CD4-positive, alpha-beta T cell treated with Interferon alpha-2 for 1 hour (primary cell): ENCODE measurements around the gene BRCA2.
A peak's percentile ranks its signal among the peaks of the same experiment; 100 is the strongest.

Experiments used
- DNase-seq, 2 donors: peaks; one replicate each; pipeline ENCODE4 v3.0.0-alpha.2; 2020 to 2022

BRCA2 gene

GRCh38 chr13:32384702-32385101 lies 69.4 kb downstream of the BRCA2 start:
- DNase-seq: no peak

- DNase-seq: no peak
Observed at GRCh38 chr13:32385410-32385809, 70.1 kb downstream of the BRCA2 start.

GRCh38 chr13:32390048-32390447 lies 74.7 kb downstream of the BRCA2 start:
- peak in 1 of 2 donors; percentile 41 for DNase-seq

GRCh38 chr13:32390484-32390883 lies 75.2 kb downstream of the BRCA2 start:
- no peak for DNase-seq

- no peak for DNase-seq
Observed at GRCh38 chr13:32391101-32391619, 75.9 kb downstream of the BRCA2 start.

GRCh38 chr13:32403108-32403507 lies 87.8 kb downstream of the BRCA2 start:
- DNase-seq: no peak

- no peak for DNase-seq
Observed at GRCh38 chr13:32407854-32408253, 92.5 kb downstream of the BRCA2 start.

- no peak for DNase-seq
Observed at GRCh38 chr13:32408296-32409000, 93.1 kb downstream of the BRCA2 start.

GRCh38 chr13:32409001-32409313 lies 93.6 kb downstream of the BRCA2 start:
- no peak for DNase-seq

- DNase-seq: no peak
Observed at GRCh38 chr13:32409561-32410421, 94.5 kb downstream of the BRCA2 start.

- no peak for DNase-seq
Observed at GRCh38 chr13:32413284-32413683, 98.0 kb downstream of the BRCA2 start.

GRCh38 chr13:32414580-32414979 lies 99.3 kb downstream of the BRCA2 start:
- DNase-seq: no peak

- peak in 1 of 2 donors; percentile 46 for DNase-seq
Observed at GRCh38 chr13:32415019-32415418, 99.7 kb downstream of the BRCA2 start.

- DNase-seq: no peak
Observed at GRCh38 chr13:32417995-32418394, 102.7 kb downstream of the BRCA2 start.

GRCh38 chr13:32419862-32420261 lies 104.6 kb downstream of the BRCA2 start:
- no peak for DNase-seq

- DNase-seq: no peak
Observed at GRCh38 chr13:32423592-32423991, 108.3 kb downstream of the BRCA2 start.

GRCh38 chr13:32425158-32425557 lies 109.8 kb downstream of the BRCA2 start:
- no peak for DNase-seq

GRCh38 chr13:32426191-32426989 lies 111.1 kb downstream of the BRCA2 start:
- DNase-seq: peak; percentile 56 to 81

- peak; percentile 62 to 67 for DNase-seq
Observed at GRCh38 chr13:32426990-32427851, 111.9 kb downstream of the BRCA2 start.

- peak; percentile 93 to 94 for DNase-seq
Observed at GRCh38 chr13:32427852-32428580, 112.7 kb downstream of the BRCA2 start, which contains the start of gene N4BP2L1. TSS of gene N4BP2L1 (minus strand) at chr13:32428130. CDS start at chr13:32428082, 48 bp downstream.
